Calu3 (cell line): ENCODE data around the gene DENND5B. TPM values are rescaled to one million over a fixed set of nuclear protein-coding genes. Genes with fewer than 3 reads are reported as not detected.
"Not testable (repeated sequence)": the region's sequence is repeated elsewhere in the genome, so short reads cannot be mapped to it uniquely, and the experiment has no call there.

Source experiments
- BruUV-seq: library from RNA; stranded (reverse); fragments of 400-500 nt; replicated peaks from 2 replicates; lab custom pipeline; 2021; lab: Mats Ljungman, UMichigan
- CTCF ChIA-PET: fragments of 300-600 bp; sonication (Branson Sonifier 250); formaldehyde crosslinking; loops from one replicate; lab custom pipeline; 2022; ENCODE audit warnings: antibody characterized with exemption; lab: Charles Lee
- DNase-seq: peaks from one replicate; pipeline ENCODE4 v3.0.0; 2022
- H3K27ac Mint-ChIP-seq: one replicate; pipeline ENCODE4 v1.8.0; 2022; ENCODE audit warnings: mixed read lengths; ENCODE audit not compliant: unreplicated experiment
- H3K27me3 Mint-ChIP-seq: one replicate; pipeline ENCODE4 v1.8.0; 2022; ENCODE audit warnings: mixed read lengths; ENCODE audit not compliant: unreplicated experiment
- H3K36me3 Mint-ChIP-seq: one replicate; pipeline ENCODE4 v1.8.0; 2022; ENCODE audit warnings: mild to moderate bottlenecking, moderate library complexity, mixed read lengths; ENCODE audit not compliant: insufficient read depth, unreplicated experiment
- H3K4me1 Mint-ChIP-seq: one replicate; pipeline ENCODE4 v1.8.0; 2022; ENCODE audit warnings: mild to moderate bottlenecking, low read depth, mixed read lengths; ENCODE audit not compliant: unreplicated experiment
- H3K4me3 Mint-ChIP-seq: one replicate; pipeline ENCODE4 v1.8.0; 2022; ENCODE audit warnings: mild to moderate bottlenecking, low read depth, moderate library complexity, mixed read lengths; ENCODE audit not compliant: unreplicated experiment
- H3K9me3 Mint-ChIP-seq: one replicate; pipeline ENCODE4 v1.8.0; 2022; ENCODE audit warnings: low read depth, mixed read lengths; ENCODE audit not compliant: unreplicated experiment
- CTCF ChIP-seq: fragments of 200-600 bp; IDR thresholded peaks from one replicate; pipeline ENCODE4 v1.8.0; 2022; ENCODE audit warnings: antibody characterized with exemption; ENCODE audit not compliant: unreplicated experiment
- intact Hi-C: fragments of 100-400 bp; cut with micrococcal nuclease; formaldehyde crosslinking; loops from one replicate; pipeline ENCODE4 v1.10.0; 2022; ENCODE audit not compliant: unreplicated experiment
- total RNA-seq: library from RNA; stranded (reverse); gene quantifications from 2 replicates; pipeline ENCODE4 v1.2.3, GENCODE V29; 2022

Gene DENND5B
- total RNA-seq, 1 experiment from 2014 or later: 10.2 TPM

GRCh38 chr12:31406345-31406744, 184.6 kb downstream of the DENND5B start:
- Mint-ChIP-seq H3K9me3 (no peaks in the 10 kb centered on the region), H3K27ac (no peak overlapping the region), H3K4me3 (no peak overlapping the region), H3K27me3 (no peaks in the 10 kb centered on the region), H3K36me3 (no peaks in the 10 kb centered on the region), H3K4me1 (no peaks in the 10 kb centered on the region)
- CTCF ChIA-PET: no interaction called here
- no peak for DNase-seq
- TF ChIP-seq CTCF: no peak
- BruUV-seq: no TSS peak
- intact Hi-C loops: loop anchor here (10.0 kb wide), 1 partner anchor 888 kb away; no protein-coding TSS in a partner anchor

- intact Hi-C loops: loop anchor here (10.0 kb wide), 1 partner anchor 890 kb away; no protein-coding TSS in a partner anchor
- H3K27ac Mint-ChIP-seq: no peak overlapping the region
- no TSS peak for BruUV-seq
- H3K9me3 Mint-ChIP-seq: no peaks in the 10 kb centered on the region
- no peaks in the 10 kb centered on the region for H3K36me3 Mint-ChIP-seq
- no peak overlapping the region for H3K4me3 Mint-ChIP-seq
- no peaks in the 10 kb centered on the region for H3K27me3 Mint-ChIP-seq
- no peak for TF ChIP-seq CTCF
- CTCF ChIA-PET: interaction anchor here (0.6 to 1.3 kb wide), 2 partner anchors 10 to 1104 kb away, joined by 3 to 4 read pairs; no protein-coding TSS in a partner anchor
- H3K4me1 Mint-ChIP-seq: no peaks in the 10 kb centered on the region
- DNase-seq: no peak
Observed at GRCh38 chr12:31405021-31405420, 185.9 kb downstream of the DENND5B start.

- H3K9me3 Mint-ChIP-seq, H3K27me3 Mint-ChIP-seq, H3K4me1 Mint-ChIP-seq, H3K36me3 Mint-ChIP-seq, H3K4me3 Mint-ChIP-seq, H3K27ac Mint-ChIP-seq, BruUV-seq: not testable (repeated sequence)
- peak; percentile 70 for DNase-seq
- intact Hi-C loops: loop anchor here (1.0 to 10.0 kb wide), 3 partner anchors 151 to 892 kb away; no protein-coding TSS in a partner anchor
- CTCF ChIA-PET: interaction anchor here (0.7 to 1.8 kb wide), 17 partner anchors 21 to 1776 kb away, joined by 3 to 19 read pairs (median 3); partner anchors contain the start of gene DENND5B
- peak; percentile 84 for TF ChIP-seq CTCF
Observed at GRCh38 chr12:31403099-31403607, 187.8 kb downstream of the DENND5B start.

GRCh38 chr12:31393004-31393550, 197.9 kb downstream of the DENND5B start:
- Mint-ChIP-seq H3K27me3 (no peaks in the 10 kb centered on the region), H3K4me1 (no peaks in the 10 kb centered on the region), H3K36me3 (no peaks in the 10 kb centered on the region), H3K9me3 (no peaks in the 10 kb centered on the region), H3K27ac (no peak overlapping the region), H3K4me3 (no peak overlapping the region)
- no peak for DNase-seq
- CTCF ChIA-PET: no interaction called here
- no peak for TF ChIP-seq CTCF
- intact Hi-C loops: no loop called here
- no TSS peak for BruUV-seq
